ENCODE results near the gene OAT.

The OAT gene

GRCh38 chr10:124353896-124354295, 64.8 kb downstream of the OAT start:
- no peak for DNase-seq (ENCODE audit: low spot score)

DNA sequence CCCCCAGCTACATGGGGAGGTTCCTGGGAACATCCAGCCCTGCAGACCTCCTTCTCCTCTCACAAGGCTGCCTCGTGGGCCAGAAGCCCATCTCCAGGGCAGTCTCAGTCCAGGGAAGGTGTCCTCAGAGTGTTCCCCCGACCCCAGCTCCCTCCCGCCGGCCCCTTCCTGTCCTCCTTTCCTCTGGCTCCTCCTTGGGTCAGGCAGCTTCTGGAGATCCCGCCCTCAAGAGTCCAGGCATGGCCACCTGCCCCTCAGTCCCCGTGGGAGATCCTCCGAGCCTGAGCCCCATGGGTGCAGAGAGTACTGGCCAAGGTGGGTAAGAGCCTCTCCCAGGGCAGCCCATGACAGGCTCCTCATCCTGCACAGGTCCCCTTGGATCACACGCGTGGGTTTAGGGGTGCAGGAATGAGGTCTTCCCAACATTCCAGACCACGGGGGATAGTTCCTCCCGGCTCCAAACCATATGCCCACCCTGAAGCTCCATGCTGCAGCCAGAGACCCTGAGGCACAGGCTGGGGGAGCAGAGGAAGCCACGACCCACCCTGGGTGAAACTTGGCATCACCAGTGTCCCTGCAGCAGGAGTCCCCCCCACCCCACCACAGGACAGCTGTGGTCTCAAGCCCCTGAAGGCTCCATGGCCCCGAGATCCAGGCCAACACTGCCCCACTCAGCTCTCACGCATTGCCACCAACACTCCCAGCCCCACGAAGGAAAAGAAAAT, 65.5 kb downstream of the OAT start:
- DNase-seq (ENCODE audit: low spot score): no peak

DNA sequence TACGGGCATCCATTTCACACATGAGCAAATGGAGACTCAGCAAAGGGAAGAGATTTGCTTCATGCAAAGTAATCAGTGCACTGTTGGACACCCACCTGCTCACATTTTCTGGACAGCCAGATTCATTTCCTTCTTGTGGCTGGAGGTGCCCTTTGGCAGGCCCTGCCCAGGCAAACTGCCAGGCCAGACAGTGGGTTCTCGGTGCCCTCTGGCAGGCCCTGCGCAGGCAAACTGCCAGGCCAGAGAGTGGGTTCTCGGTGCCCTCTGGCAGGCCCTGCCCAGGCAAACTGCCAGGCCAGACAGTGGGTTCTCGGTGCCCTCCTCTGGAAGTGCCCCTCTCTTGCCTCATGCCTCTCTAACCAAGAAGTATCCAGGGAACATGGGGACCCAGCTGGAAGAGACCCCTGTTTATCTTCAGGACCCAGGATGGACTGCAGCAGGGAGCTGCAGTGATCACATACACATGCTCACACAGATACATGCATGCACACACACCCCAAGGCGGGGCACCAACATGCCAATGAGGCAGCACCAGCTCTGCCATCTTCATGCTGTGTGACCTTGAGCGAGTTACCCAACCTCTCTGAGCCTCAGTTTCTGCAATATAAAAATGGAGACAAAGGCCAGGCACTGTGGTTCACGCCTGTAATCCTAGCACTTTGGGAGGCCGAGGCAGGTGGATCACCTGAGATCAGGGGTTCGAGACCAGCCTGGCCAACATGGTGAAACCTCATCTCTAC, 67.1 kb downstream of the OAT start:
- no peak for DNase-seq (ENCODE audit: low spot score)

DNA sequence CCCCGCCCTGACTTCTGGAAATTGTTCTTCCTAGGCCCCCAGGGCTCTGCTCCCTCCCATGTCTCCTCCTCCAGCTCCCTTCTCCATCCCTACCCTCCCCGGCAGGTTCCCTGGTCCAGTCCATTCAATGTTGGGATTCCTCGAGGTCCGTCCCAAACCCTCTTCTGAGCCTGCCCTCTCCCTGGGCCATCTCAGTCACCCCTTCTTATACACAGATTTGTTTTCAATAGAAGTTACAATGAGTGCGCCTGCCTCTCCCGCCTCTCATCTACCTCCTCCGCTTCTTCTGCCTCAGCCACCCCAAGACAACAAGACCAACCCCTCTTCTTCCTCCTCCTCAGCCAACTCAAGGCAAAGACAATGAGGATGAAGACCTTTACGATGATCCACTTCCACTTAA, 67.9 kb downstream of the OAT start:
- no peak for DNase-seq (ENCODE audit: low spot score)

DNA sequence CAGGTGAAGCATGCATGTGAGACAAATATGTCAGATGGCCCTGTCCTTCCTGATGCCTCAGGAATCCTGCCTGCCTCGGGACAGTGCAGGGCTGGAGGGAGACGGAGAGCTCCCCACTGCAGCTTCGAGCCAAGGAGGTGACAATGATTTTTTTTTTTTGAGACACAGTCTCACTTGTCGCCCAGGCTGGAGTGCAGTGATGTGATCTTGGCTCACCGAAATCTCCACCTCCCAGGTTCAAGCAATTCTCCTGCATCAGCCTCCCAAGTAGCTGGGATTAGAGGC, 68.8 kb downstream of the OAT start:
- DNase-seq (ENCODE audit: low spot score): no peak

DNA sequence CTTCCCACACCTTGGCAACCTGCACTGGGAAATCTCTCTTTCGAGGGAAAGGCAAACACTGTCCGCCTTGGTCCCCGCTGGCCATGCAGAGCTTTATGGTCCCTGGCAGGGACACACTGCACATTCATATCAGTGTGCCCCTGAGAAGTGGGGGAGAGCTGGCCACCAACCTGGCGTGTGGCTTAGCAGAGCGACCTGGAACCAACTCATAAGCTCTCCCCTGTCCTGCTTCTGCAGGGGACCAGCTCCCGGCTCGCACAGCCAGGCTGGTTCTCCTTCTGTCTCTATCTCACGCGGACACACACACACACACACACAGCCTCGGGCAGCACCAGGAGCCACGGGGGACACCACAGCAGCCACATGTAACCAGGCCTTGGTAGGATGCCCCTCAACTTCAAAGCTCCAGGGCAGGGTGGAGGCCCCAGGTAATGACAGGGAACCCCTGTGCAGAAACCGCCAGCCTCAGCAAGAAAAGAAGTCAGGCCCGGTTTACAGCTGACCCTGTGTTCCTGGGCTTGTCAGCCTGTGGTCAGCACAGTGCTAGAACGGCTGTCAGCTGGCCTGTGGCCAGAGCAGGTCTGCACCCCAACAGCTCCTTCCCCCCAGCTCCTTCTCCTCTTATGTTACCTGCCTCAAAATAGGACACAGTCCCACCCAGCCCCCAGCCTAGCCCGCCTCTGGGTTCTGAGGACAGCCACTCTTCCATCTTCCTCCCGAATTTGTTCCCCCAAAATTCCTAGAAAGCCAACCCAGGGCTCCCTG, 69.3 kb downstream of the OAT start:
- no peak for DNase-seq (ENCODE audit: low spot score)

- DNase-seq (ENCODE audit: low spot score): no peak
These were observed 69.9 kb downstream of the OAT start for GRCh38 chr10:124348801-124349200.

- DNase-seq (ENCODE audit: low spot score): no peak
These were observed 70.8 kb downstream of the OAT start for GRCh38 chr10:124347956-124348355.

Data from AG20443 (cell line).